ENCODE results near the gene PPT2. TPM values are rescaled to one million over a fixed set of nuclear protein-coding genes. Genes with fewer than 3 reads are reported as not detected.

The PPT2 gene
- polyA plus RNA-seq, 1 donor from 2014 or later: 330 TPM

GRCh38 chr6:32108727-32109113, 45.2 kb upstream of the PPT2 start:
- no peak overlapping the region for H3K4me3 ChIP-seq (ENCODE audit: low read length)
- no peak overlapping the region for H3K9ac ChIP-seq (ENCODE audit: low read length)
- no peak for TF ChIP-seq TAF1 (IDR thresholded peaks at IDR 0.05; ENCODE audit: low read depth)
- no peak for TF ChIP-seq REST (IDR thresholded peaks at IDR 0.05; ENCODE audit: borderline replicate concordance)
- TF ChIP-seq SMC3 (conservative IDR thresholded peaks at IDR 0.05; ENCODE audit: poor library complexity): no peak
- no peak for TF ChIP-seq EZH2 (IDR thresholded peaks at IDR 0.05; ENCODE audit: borderline replicate concordance, insufficient read depth, low read length, poor library complexity, severe bottlenecking)
- TF ChIP-seq CTCF (IDR thresholded peaks at IDR 0.05; ENCODE audit: poor library complexity, severe bottlenecking): no peak
- no peak for TF ChIP-seq MXI1 (conservative IDR thresholded peaks at IDR 0.05; ENCODE audit: poor library complexity, severe bottlenecking)
- no peak for TF ChIP-seq EP300 (conservative IDR thresholded peaks at IDR 0.05; ENCODE audit: poor library complexity, severe bottlenecking)
- TF ChIP-seq POLR2AphosphoS5 (IDR thresholded peaks at IDR 0.05): no peak
- TF ChIP-seq RAD21 (conservative IDR thresholded peaks at IDR 0.05): no peak
- H3K9me2 ChIP-seq (ENCODE audit: insufficient read depth, low read length): no peaks in the 10 kb centered on the region
- no peaks in the 10 kb centered on the region for H3K79me2 ChIP-seq (replicated peaks; ENCODE audit: insufficient read depth, low read length)
- no peak overlapping the region for H3K4me2 ChIP-seq (ENCODE audit: low read length)
- H2AFZ ChIP-seq (ENCODE audit: low read depth, low read length): no peak overlapping the region
- H4K20me1 ChIP-seq (ENCODE audit: insufficient read depth): no peaks in the 10 kb centered on the region
- H3K9me3 ChIP-seq (ENCODE audit: low read length): no peaks in the 10 kb centered on the region
- H3F3A ChIP-seq (ENCODE audit: insufficient read depth, low read length, poor library complexity, severe bottlenecking): no peaks in the 10 kb centered on the region
- no peaks in the 10 kb centered on the region for H3K27me3 ChIP-seq (ENCODE audit: insufficient read depth, low read depth, low read length)
- no peaks in the 10 kb centered on the region for H3K36me3 ChIP-seq (ENCODE audit: insufficient read depth, low read length)
- no peak overlapping the region for H3K27ac ChIP-seq (ENCODE audit: low read length)

- Histone ChIP-seq H3F3A (ENCODE audit: insufficient read depth, low read length, poor library complexity, severe bottlenecking) (no peaks in the 10 kb centered on the region), H3K27ac (ENCODE audit: low read length) (no peak within 1 kb of the TSS), H3K27me3 (ENCODE audit: insufficient read depth, low read depth, low read length) (no peaks in the 10 kb centered on the region), H3K4me3 (ENCODE audit: low read length) (no peak within 1 kb of the TSS), H4K20me1 (ENCODE audit: insufficient read depth) (no peaks in the 10 kb centered on the region), H3K9me3 (ENCODE audit: low read length) (no peaks in the 10 kb centered on the region), H3K4me2 (ENCODE audit: low read length) (no peak within 1 kb of the TSS), H3K36me3 (ENCODE audit: insufficient read depth, low read length) (no peaks in the 10 kb centered on the region), H3K9me2 (ENCODE audit: insufficient read depth, low read length) (no peaks in the 10 kb centered on the region), H3K79me2 (replicated peaks; ENCODE audit: insufficient read depth, low read length) (no peaks in the 10 kb centered on the region), H2AFZ (ENCODE audit: low read depth, low read length) (no peak within 1 kb of the TSS), H3K9ac (ENCODE audit: low read length) (no peak within 1 kb of the TSS)
- no peak for TF ChIP-seq EP300 (conservative IDR thresholded peaks at IDR 0.05; ENCODE audit: poor library complexity, severe bottlenecking)
- no peak for TF ChIP-seq TAF1 (IDR thresholded peaks at IDR 0.05; ENCODE audit: low read depth)
- no peak for TF ChIP-seq EZH2 (IDR thresholded peaks at IDR 0.05; ENCODE audit: borderline replicate concordance, insufficient read depth, low read length, poor library complexity, severe bottlenecking)
- no peak for TF ChIP-seq REST (IDR thresholded peaks at IDR 0.05; ENCODE audit: borderline replicate concordance)
Measured at GRCh38 chr6:32109114-32109764, 44.7 kb upstream of the PPT2 start, which contains the start of gene TNXB. TNXB (minus strand) TSS chr6:32109338; CDS start chr6:32098198, 11,140 bp downstream.

Data from neural cell (in vitro differentiated cells).